ENCODE measurements around the gene HOXA9. TPM values are rescaled to one million over a fixed set of nuclear protein-coding genes. Genes with fewer than 3 reads are reported as not detected.
A peak's percentile ranks its signal among the peaks of the same experiment; 100 is the strongest.

HOXA9 gene
- total RNA-seq (1 to 10 TPM in 1 of 7 donors, under 1 TPM in 5, not detected in 1; 0.12 to 1.0 (median 0.57) TPM), polyA plus RNA-seq (1 to 10 TPM in 1 of 2 donors, under 1 TPM in 1; 0.22 to 2.5 TPM)
- long read RNA-seq, donor 1, partial matches to known transcripts: 0 of 3 reads
- long read RNA-seq, donor 1, other reads (novel, unspliced or antisense): 0 of 3 reads
- long read RNA-seq, donor 2, partial matches to known transcripts: 0 of 1 reads
- long read RNA-seq, donor 2, other reads (novel, unspliced or antisense): 0 of 1 reads
- long read RNA-seq, donor 3, partial matches to known transcripts: 0 of 2 reads
- long read RNA-seq, donor 3, other reads (novel, unspliced or antisense): 0 of 2 reads

DNA sequence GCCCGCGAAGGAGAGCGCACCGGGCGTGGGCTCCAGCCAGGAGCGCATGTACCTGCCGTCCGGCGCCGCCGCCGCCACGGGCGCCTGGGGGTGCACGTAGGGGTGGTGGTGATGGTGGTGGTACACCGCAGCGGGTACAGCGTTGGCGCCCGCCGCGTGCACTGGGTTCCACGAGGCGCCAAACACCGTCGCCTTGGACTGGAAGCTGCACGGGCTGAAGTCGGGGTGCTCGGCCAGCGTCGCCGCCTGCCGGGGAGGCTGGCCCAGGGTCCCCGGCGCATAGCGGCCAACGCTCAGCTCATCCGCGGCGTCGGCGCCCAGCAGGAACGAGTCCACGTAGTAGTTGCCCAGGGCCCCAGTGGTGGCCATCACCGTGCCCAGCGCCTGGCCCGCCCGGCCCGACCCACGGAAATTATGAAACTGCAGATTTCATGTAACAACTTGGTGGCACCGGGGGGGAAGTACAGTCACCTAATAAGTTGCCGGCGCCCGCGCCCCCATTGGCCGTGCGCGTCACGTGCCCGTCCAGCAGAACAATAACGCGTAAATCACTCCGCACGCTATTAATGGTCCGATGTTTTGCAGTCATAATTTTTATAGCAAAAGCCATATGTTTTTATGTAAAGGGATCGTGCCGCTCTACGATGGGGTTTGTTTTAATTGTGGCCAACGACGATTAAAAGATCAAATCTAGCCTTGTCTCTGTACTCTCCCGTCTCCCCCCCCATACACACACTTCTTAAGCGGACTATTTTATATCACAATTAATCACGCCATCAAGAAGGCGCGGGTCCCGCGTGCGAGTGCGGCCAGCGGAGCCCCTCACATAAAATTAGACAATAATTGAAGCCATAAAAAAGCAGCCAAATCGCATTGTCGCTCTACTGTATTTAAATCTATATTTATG, at the start of gene HOXA9:
HOXA9 (minus strand) TSS at position 449 of the 907 bp plus-strand sequence; CDS start at position 369, 80 bp downstream.
- no peak for DNase-seq
- 4 to 5% (median 5%) methylated on average over 75 to 82 of the region's 82 CpGs for WGBS, 3 donors
- Histone ChIP-seq H3K4me1 (ENCODE audit: insufficient read depth) (peaks cover 2% of the 10 kb centered on the region), H3K4me3 (peak within 1 kb of the TSS; percentile 53), H3K27ac (no peak within 1 kb of the TSS), H3K27me3 (peaks cover 18% of the 10 kb centered on the region), H3K36me3 (no peaks in the 10 kb centered on the region), H3K9me3 (no peaks in the 10 kb centered on the region)
- TF ChIP-seq, protein P1, sequence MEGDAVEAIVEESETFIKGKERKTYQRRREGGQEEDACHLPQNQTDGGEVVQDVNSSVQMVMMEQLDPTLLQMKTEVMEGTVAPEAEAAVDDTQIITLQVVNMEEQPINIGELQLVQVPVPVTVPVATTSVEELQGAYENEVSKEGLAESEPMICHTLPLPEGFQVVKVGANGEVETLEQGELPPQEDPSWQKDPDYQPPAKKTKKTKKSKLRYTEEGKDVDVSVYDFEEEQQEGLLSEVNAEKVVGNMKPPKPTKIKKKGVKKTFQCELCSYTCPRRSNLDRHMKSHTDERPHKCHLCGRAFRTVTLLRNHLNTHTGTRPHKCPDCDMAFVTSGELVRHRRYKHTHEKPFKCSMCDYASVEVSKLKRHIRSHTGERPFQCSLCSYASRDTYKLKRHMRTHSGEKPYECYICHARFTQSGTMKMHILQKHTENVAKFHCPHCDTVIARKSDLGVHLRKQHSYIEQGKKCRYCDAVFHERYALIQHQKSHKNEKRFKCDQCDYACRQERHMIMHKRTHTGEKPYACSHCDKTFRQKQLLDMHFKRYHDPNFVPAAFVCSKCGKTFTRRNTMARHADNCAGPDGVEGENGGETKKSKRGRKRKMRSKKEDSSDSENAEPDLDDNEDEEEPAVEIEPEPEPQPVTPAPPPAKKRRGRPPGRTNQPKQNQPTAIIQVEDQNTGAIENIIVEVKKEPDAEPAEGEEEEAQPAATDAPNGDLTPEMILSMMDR (IDR thresholded peaks at IDR 0.05): no peak
- TF ChIP-seq POLR2A (IDR thresholded peaks at IDR 0.05) (no peak), EP300 (IDR thresholded peaks at IDR 0.05) (no peak)
- intact Hi-C loops (cut with DNase I): loop anchor here in 3 of 4 donors (5.0 to 10.0 kb wide), 3 partner anchors 791 to 1281 kb away; no protein-coding TSS in a partner anchor

DNA sequence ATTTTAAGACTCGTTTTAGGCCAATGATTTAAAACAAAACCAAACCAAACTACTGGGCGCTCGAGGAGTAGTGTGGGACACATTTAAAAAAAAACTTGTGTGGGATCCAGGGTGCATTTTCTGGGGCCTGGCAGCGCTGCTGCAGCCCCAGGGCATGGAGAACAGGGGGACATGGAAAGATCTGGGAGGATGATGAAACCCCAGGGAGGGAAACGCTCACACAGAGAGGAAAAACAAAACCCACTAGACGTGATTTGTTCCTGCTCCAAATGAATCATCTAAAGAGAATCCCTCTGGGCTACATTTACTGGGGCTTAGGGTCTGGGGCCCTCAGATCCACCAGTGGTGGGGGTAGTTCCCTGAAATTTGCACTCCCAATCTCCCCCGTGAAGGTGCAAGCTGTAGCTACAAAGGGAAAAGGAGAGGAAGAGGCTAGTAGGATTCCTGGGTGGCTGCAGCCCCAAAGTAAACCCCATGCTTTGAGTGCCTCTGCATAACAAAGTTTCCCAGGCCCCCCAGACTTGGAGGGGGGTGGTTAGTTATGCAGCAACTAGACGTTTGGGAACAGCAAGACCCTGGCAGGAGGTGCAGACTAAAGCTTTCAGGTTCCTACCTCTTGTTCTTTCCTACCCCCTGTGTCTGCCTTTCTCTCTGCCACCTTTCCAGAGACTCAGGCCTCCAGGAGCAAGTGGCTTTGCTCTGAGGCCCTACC, 49.1 kb upstream of the HOXA9 start:
- TF ChIP-seq POLR2A (IDR thresholded peaks at IDR 0.05): no peak
- TF ChIP-seq, protein P1 (IDR thresholded peaks at IDR 0.05): no peak
- no peak for TF ChIP-seq EP300 (IDR thresholded peaks at IDR 0.05)
- Histone ChIP-seq H3K27me3 (no peaks in the 10 kb centered on the region), H3K9me3 (no peaks in the 10 kb centered on the region), H3K4me3 (no peak overlapping the region), H3K4me1 (ENCODE audit: insufficient read depth) (no peaks in the 10 kb centered on the region), H3K36me3 (no peaks in the 10 kb centered on the region), H3K27ac (no peak overlapping the region)
- no peak for DNase-seq
- intact Hi-C loops (cut with DNase I): loop anchor here in 2 of 4 donors (5.0 to 10.0 kb wide), 3 partner anchors 360 to 883 kb away; no protein-coding TSS in a partner anchor
- 74 to 80% (median 80%) methylated on average over 8 of the region's 8 CpGs for WGBS, 3 donors

DNA sequence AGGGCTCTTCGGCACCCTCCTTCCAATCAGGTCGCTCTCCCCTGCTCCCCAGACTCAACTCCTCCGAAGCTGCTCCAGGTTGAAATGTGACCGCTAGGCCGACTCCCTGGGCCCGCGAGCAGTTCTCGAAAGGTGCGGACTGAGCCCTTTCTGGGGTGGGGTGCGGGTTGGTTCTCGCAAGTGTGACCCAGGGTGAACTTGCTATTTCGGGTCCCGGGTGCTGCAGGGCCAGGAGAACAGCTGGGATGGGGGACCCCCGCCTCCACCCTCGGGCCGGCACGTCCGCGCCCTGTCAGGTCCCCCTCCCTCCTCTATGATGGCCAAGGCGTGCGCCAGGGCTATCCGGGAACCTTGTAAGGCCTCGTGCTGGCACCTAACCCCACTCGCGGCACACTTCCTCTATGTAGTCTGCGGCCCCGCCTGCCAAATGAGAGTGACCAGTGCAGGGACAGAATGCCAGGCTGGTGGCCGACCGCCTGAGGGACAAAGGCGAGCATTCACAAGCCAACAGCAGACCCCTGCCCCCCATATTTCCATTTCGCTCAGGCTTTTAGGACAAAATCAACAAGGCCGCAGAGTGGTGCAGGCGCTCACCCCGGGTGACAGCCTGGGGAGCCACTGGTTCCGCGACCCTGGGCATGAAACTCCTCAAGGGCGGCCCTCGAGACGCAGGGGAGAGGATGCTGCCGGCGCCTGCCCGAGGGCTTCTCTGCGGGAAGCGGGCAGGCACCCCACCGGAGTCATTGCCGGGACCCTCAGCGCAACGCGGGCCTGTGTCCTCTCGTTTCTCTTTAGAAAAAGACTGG, 48.3 kb upstream of the HOXA9 start:
- Histone ChIP-seq H3K4me1 (ENCODE audit: insufficient read depth) (no peaks in the 10 kb centered on the region), H3K4me3 (no peak overlapping the region), H3K36me3 (no peaks in the 10 kb centered on the region), H3K9me3 (no peaks in the 10 kb centered on the region), H3K27me3 (no peaks in the 10 kb centered on the region), H3K27ac (no peak overlapping the region)
- 44 to 59% (median 46%) methylated on average over 50 of the region's 50 CpGs for WGBS, 3 donors
- no peak for DNase-seq
- TF ChIP-seq POLR2A (IDR thresholded peaks at IDR 0.05): no peak
- no peak for TF ChIP-seq EP300 (IDR thresholded peaks at IDR 0.05)
- TF ChIP-seq, protein P1 (IDR thresholded peaks at IDR 0.05): no peak
- intact Hi-C loops (cut with DNase I): loop anchor here in 2 of 4 donors (5.0 to 10.0 kb wide), 3 partner anchors 361 to 884 kb away; no protein-coding TSS in a partner anchor

Measured in ovary (tissue), 10 donors.